NCI-H2107 treated with DMSO at 0.1 percent for 48 hours (cell line): ENCODE results near the gene ATXN7L3.
A peak's percentile ranks its signal among the peaks of the same experiment; 100 is the strongest.
"Not testable (repeated sequence)": the region's sequence is repeated elsewhere in the genome, so short reads cannot be mapped to it uniquely, and the experiment has no call there.

Experiments used
- DNase-seq: peaks from one replicate; lab custom pipeline; 2025; ENCODE audit not compliant: unreplicated experiment; lab: John Stamatoyannopoulos, UW

Gene ATXN7L3

GRCh38 chr17:44176671-44177501, 22.8 kb downstream of the ATXN7L3 start:
- DNase-seq: no peak

- DNase-seq: no peak
Measured at GRCh38 chr17:44176257-44176656, 23.4 kb downstream of the ATXN7L3 start.

GRCh38 chr17:44174427-44174826, 25.3 kb downstream of the ATXN7L3 start:
- DNase-seq: no peak

- no peak for DNase-seq
Measured at GRCh38 chr17:44171931-44172455, 27.7 kb downstream of the ATXN7L3 start.

GRCh38 chr17:44170499-44171201, 29.0 kb downstream of the ATXN7L3 start, which contains the start of gene ASB16:
Gene ASB16 (plus strand): TSS chr17:44170704. CDS start chr17:44170790, 86 bp downstream.
- peak; percentile 22 for DNase-seq

GRCh38 chr17:44170135-44170498, 29.6 kb downstream of the ATXN7L3 start:
- no peak for DNase-seq

GRCh38 chr17:44167181-44167861, 32.4 kb downstream of the ATXN7L3 start:
- no peak for DNase-seq

- DNase-seq: no peak
Measured at GRCh38 chr17:44164476-44164875, 35.2 kb downstream of the ATXN7L3 start.

- no peak for DNase-seq
Measured at GRCh38 chr17:44159519-44160210, 40.0 kb downstream of the ATXN7L3 start.

- peak; percentile 35 for DNase-seq
Measured at GRCh38 chr17:44155488-44155887, 44.2 kb downstream of the ATXN7L3 start.

GRCh38 chr17:44152875-44153274, 46.8 kb downstream of the ATXN7L3 start:
- DNase-seq: no peak

- no peak for DNase-seq
Measured at GRCh38 chr17:44149750-44150329, 49.8 kb downstream of the ATXN7L3 start.

GRCh38 chr17:44149066-44149465, 50.6 kb downstream of the ATXN7L3 start:
- not testable (repeated sequence) for DNase-seq

GRCh38 chr17:44147812-44148211, 51.9 kb downstream of the ATXN7L3 start:
- no peak for DNase-seq

GRCh38 chr17:44146375-44147346, 53.0 kb downstream of the ATXN7L3 start:
- DNase-seq: no peak

GRCh38 chr17:44144966-44145739, 54.5 kb downstream of the ATXN7L3 start:
- DNase-seq: no peak

- DNase-seq: not testable (repeated sequence)
Measured at GRCh38 chr17:44143921-44144320, 55.8 kb downstream of the ATXN7L3 start.
